SU-DHL-6 (cell line): ENCODE results near the gene SOX13.

Source experiments
- H2AFZ ChIP-seq: fragments of 200-600 bp; sonication (generic); 2 replicates; pipeline ENCODE4 v1.6.1; 2014; ENCODE audit warnings: low read depth, mild to moderate bottlenecking, moderate library complexity, mixed read lengths, antibody characterized with exemption, low read length; ENCODE audit not compliant: severe bottlenecking
- H3F3A ChIP-seq: fragments of 200-600 bp; shearing (Covaris generic); 2 replicates; pipeline ENCODE4 v1.6.0; 2016; ENCODE audit warnings: antibody characterized with exemption, mild to moderate bottlenecking; ENCODE audit not compliant: insufficient read depth
- H3K27ac ChIP-seq: fragments of 200-600 bp; sonication (generic); 2 replicates; pipeline ENCODE4 v1.5.1; 2016; ENCODE audit warnings: low read depth, mild to moderate bottlenecking, low read length, moderate library complexity, mixed read lengths
- H3K27me3 ChIP-seq: fragments of 200-600 bp; sonication (generic), shearing (Covaris generic); 2 replicates; pipeline ENCODE4 v1.6.0; 2014; ENCODE audit warnings: mild to moderate bottlenecking, low read length
- H3K36me3 ChIP-seq: fragments of 200-600 bp; sonication (generic); 2 replicates; pipeline ENCODE4 v1.6.1; 2014; ENCODE audit warnings: mild to moderate bottlenecking, low read length, mixed read lengths
- H3K4me2 ChIP-seq: fragments of 300-600, 200-600 bp; shearing (Covaris generic), sonication (generic); 2 replicates; pipeline ENCODE4 v1.6.0; 2014; ENCODE audit warnings: low read length, low read depth, mild to moderate bottlenecking; ENCODE audit not compliant: poor library complexity, severe bottlenecking
- H3K4me3 ChIP-seq: fragments of 200-600 bp; sonication (generic); 2 replicates; pipeline ENCODE4 v1.5.1; 2014; ENCODE audit warnings: antibody characterized with exemption, low read length, mild to moderate bottlenecking, mixed read lengths; ENCODE audit not compliant: insufficient read depth, poor library complexity, severe bottlenecking
- H3K79me2 ChIP-seq: fragments of 200-600 bp; sonication (generic); 2 replicates; pipeline ENCODE4 v1.6.1; 2014; ENCODE audit warnings: mild to moderate bottlenecking, low read length, moderate library complexity; ENCODE audit not compliant: insufficient read depth
- H3K9ac ChIP-seq: fragments of 200-600 bp; sonication (generic); 2 replicates; pipeline ENCODE4 v1.7.0; 2014; ENCODE audit warnings: mild to moderate bottlenecking, low read length
- H3K9me2 ChIP-seq: fragments of 200-600 bp; sonication (generic); replicated peaks from 2 replicates; pipeline ENCODE4 v1.6.1; 2014; ENCODE audit warnings: low read length; ENCODE audit not compliant: insufficient read depth
- H3K9me3 ChIP-seq: fragments of 200-600 bp; sonication (generic); 2 replicates; pipeline ENCODE4 v1.6.1; 2014; ENCODE audit warnings: low read length, mixed read lengths; ENCODE audit not compliant: insufficient read depth
- H4K20me1 ChIP-seq: fragments of 200-600 bp; sonication (generic); 2 replicates; pipeline ENCODE4 v1.6.1; 2014; ENCODE audit warnings: low read depth, mild to moderate bottlenecking, antibody characterized with exemption, low read length, moderate library complexity, mixed read lengths
- CTCF ChIP-seq: fragments of 200-600 bp; sonication (generic); IDR thresholded peaks from one replicate; pipeline ENCODE4 v1.5.1; 2017; ENCODE audit warnings: antibody characterized with exemption, mild to moderate bottlenecking, low read length, moderate library complexity; ENCODE audit not compliant: insufficient read depth, poor library complexity, severe bottlenecking
- EZH2phosphoT487 ChIP-seq: fragments of 200-600 bp; sonication (generic), shearing (Covaris generic); conservative IDR thresholded peaks from 2 replicates; pipeline ENCODE4 v1.6.1; 2018; ENCODE audit warnings: mild to moderate bottlenecking, antibody characterized with exemption, low read length, moderate library complexity, mixed read lengths

SOX13 gene

DNA sequence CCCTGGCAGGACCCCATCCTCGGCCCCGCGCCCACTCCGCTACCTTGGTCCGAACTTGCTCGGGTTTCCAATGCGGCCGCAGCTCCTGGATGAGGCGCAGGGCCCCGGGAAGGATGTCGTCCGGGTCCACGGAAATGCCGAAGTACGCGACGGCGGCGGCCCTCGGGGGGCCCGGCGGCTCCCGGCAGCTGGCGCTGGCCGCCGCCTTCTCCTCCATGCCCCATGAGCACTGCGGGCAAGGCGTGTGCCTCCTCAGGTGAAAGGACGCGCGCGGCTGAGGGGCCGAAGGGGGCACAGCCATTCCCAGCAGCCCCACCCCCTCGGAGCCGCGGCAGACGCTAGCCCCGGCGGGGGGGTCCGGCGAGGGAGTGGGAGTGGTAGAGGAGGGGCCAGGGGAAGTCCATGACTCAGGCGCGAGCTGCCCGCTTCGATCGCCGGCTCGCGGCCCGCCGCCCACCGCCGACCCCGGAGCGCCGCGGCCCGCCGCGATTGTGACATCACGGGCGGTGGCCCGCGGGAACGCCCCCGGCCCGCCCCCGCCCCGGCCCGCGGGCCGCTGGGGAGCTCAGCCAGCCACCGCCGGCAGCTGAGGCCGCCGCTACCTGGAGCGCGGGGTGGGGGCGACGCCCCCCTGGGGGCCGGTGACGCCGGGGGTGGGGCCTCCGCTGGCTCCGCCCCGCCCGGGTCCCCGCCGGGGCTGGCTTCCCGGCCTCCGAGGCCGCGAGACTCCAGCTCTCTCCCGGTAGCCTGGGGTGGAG is 78.8 kb downstream of the SOX13 start, which contains the start of gene ETNK2:
Gene ETNK2 (minus strand): TSS at position 493 of the 758 bp plus-strand sequence. CDS start 192 bp downstream, at position 301.
- no peak within 1 kb of the TSS for H3K9ac ChIP-seq
- H3K36me3 ChIP-seq, result no peaks in the 10 kb centered on the region
- no peak within 1 kb of the TSS for H2AFZ ChIP-seq
- no peak within 1 kb of the TSS for H3K4me3 ChIP-seq
- no peaks in the 10 kb centered on the region for H3F3A ChIP-seq
- H3K9me3 ChIP-seq, result no peaks in the 10 kb centered on the region
- no peak within 1 kb of the TSS for H3K27ac ChIP-seq
- TF ChIP-seq CTCF, result no peak
- TF ChIP-seq EZH2phosphoT487, result no peak
- no peaks in the 10 kb centered on the region for H3K27me3 ChIP-seq
- H3K9me2 ChIP-seq, result no peaks in the 10 kb centered on the region
- H4K20me1 ChIP-seq, result no peaks in the 10 kb centered on the region
- H3K4me2 ChIP-seq, result no peak within 1 kb of the TSS
- no peaks in the 10 kb centered on the region for H3K79me2 ChIP-seq

GRCh38 chr1:204152310-204153044 is 79.6 kb downstream of the SOX13 start:
- no peak overlapping the region for H3K4me2 ChIP-seq
- no peaks in the 10 kb centered on the region for H3F3A ChIP-seq
- H4K20me1 ChIP-seq, result no peaks in the 10 kb centered on the region
- TF ChIP-seq EZH2phosphoT487 (no peak), CTCF (no peak)
- H3K79me2 ChIP-seq, result no peaks in the 10 kb centered on the region
- no peak overlapping the region for H3K27ac ChIP-seq
- H3K9me2 ChIP-seq, result no peaks in the 10 kb centered on the region
- H3K9me3 ChIP-seq, result no peaks in the 10 kb centered on the region
- no peaks in the 10 kb centered on the region for H3K36me3 ChIP-seq
- no peak overlapping the region for H3K4me3 ChIP-seq
- H2AFZ ChIP-seq, result no peak overlapping the region
- no peak overlapping the region for H3K9ac ChIP-seq
- no peaks in the 10 kb centered on the region for H3K27me3 ChIP-seq

DNA sequence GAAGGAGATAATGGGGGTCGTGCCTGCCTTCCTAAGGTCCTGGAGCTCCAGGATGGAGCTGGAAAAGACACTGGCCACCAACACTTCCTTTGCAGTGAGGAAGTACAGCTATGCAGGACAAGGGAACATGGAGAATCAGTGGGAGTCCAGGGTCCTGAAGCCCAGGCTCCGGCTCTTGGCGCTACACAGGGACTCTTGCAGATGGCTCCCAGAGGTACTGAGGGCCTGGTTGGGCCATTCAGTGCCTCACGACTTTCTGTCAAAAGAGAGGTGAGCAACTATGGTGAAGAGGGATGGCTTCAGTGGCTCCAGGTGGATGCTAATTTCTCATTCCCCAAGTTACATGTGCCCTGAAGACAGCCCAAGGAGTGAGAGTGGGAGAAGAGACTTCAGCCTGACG is 80.8 kb downstream of the SOX13 start:
- no peak overlapping the region for H2AFZ ChIP-seq
- H3F3A ChIP-seq, result no peaks in the 10 kb centered on the region
- no peaks in the 10 kb centered on the region for H3K79me2 ChIP-seq
- no peaks in the 10 kb centered on the region for H3K27me3 ChIP-seq
- no peak overlapping the region for H3K4me3 ChIP-seq
- H3K9ac ChIP-seq, result no peak overlapping the region
- H3K4me2 ChIP-seq, result no peak overlapping the region
- TF ChIP-seq EZH2phosphoT487 (no peak), CTCF (no peak)
- no peaks in the 10 kb centered on the region for H4K20me1 ChIP-seq
- H3K9me2 ChIP-seq, result no peaks in the 10 kb centered on the region
- no peaks in the 10 kb centered on the region for H3K36me3 ChIP-seq
- no peaks in the 10 kb centered on the region for H3K9me3 ChIP-seq
- no peak overlapping the region for H3K27ac ChIP-seq
